Endothelial cell of umbilical vein (primary cell): Measurements from ENCODE around the gene TLR8. TPM values are rescaled to one million over a fixed set of nuclear protein-coding genes. Genes with fewer than 3 reads are reported as not detected.
"Not testable (repeated sequence)": the region's sequence is repeated elsewhere in the genome, so short reads cannot be mapped to it uniquely, and the experiment has no call there.

ENCODE experiments used
- BruUV-seq: library from RNA; stranded (reverse); fragments of 400-500 nt; replicated peaks from 2 replicates; lab custom pipeline; 2021; lab: Mats Ljungman, UMichigan
- CTCF ChIA-PET: fragments of 300-600, 350-600 bp; sonication (Branson Sonifier 250); formaldehyde crosslinking; loops from one replicate; lab custom pipeline; 2021; ENCODE audit warnings: antibody characterized with exemption, inconsistent platforms; lab: Charles Lee
- POLR2A ChIA-PET: fragments of 300-600, 350-600 bp; sonication (Branson Sonifier 250); formaldehyde crosslinking; loops from one replicate; lab custom pipeline; 2021; ENCODE audit warnings: antibody characterized with exemption, inconsistent platforms; lab: Charles Lee
- DNase-seq: peaks from one replicate; pipeline ENCODE4 v3.0.0-alpha.2; 2011; ENCODE audit warnings: low read depth, low spot score
- FAIRE-seq: peaks from 2 replicates; lab custom pipeline; 2011; peaks lifted over from hg19 to GRCh38; lab: Jason Lieb, UNC
- H2AFZ ChIP-seq: 2 replicates; pipeline ENCODE4 v1.6.0; 2012; ENCODE audit warnings: low read depth, low read length, control low read depth, inconsistent platforms
- H3K27ac ChIP-seq: 2 replicates; pipeline ENCODE4 v1.5.1; 2011; ENCODE audit warnings: low read depth, mild to moderate bottlenecking, control low read depth, low read length, moderate library complexity; ENCODE audit not compliant: insufficient read depth
- H3K27me3 ChIP-seq, 2 experiments: 2 replicates each; pipeline versions ENCODE4 v1.6.0 to v1.6.1; 2011; ENCODE audit warnings: low read length in 2 of 2, mixed read lengths in 1 of 2; ENCODE audit not compliant: control insufficient read depth in 2 of 2, insufficient read depth in 2 of 2
- H3K36me3 ChIP-seq, 2 experiments: 2 replicates in 1 of 2; 3 replicates in 1 of 2; pipeline ENCODE4 v1.5.1; 2011; ENCODE audit warnings: low read length in 2 of 2, mild to moderate bottlenecking in 1 of 2, moderate library complexity in 1 of 2; ENCODE audit not compliant: control insufficient read depth in 2 of 2, insufficient read depth in 2 of 2; ENCODE audit errors: extremely low read depth in 1 of 2
- H3K4me1 ChIP-seq: 3 replicates; pipeline ENCODE4 v1.5.1; 2011; ENCODE audit warnings: mild to moderate bottlenecking, low read length; ENCODE audit not compliant: control insufficient read depth, insufficient read depth; ENCODE audit errors: extremely low read depth
- H3K4me2 ChIP-seq: 2 replicates; pipeline ENCODE4 v1.6.1; 2011; ENCODE audit warnings: low read length, control low read depth, mixed read lengths; ENCODE audit not compliant: insufficient read depth
- H3K4me3 ChIP-seq, 3 experiments: fragments of 200-600 bp in 1 of 3; sonication (generic), shearing (Covaris generic) in 1 of 3; replicated peaks in 1 of 3; 2 replicates each; pipeline ENCODE4 v1.5.1; 2011 to 2016; ENCODE audit warnings: control low read depth in 3 of 3, low read length in 3 of 3, mild to moderate bottlenecking in 2 of 3, inconsistent platforms in 1 of 3, low read depth in 1 of 3, moderate library complexity in 1 of 3; ENCODE audit not compliant: insufficient read depth in 1 of 3
- H3K79me2 ChIP-seq: 2 replicates; pipeline ENCODE4 v1.6.0; 2012; ENCODE audit warnings: low read length, inconsistent platforms; ENCODE audit not compliant: control insufficient read depth, insufficient read depth
- H3K9ac ChIP-seq: replicated peaks from 2 replicates; pipeline ENCODE3; 2011; ENCODE audit warnings: low read length, control low read depth; ENCODE audit not compliant: insufficient read depth; ENCODE audit errors: extremely low read depth
- H3K9me1 ChIP-seq: replicated peaks from 3 replicates; pipeline ENCODE4 v1.6.0; 2011; ENCODE audit warnings: mild to moderate bottlenecking, low read length; ENCODE audit not compliant: control insufficient read depth, insufficient read depth; ENCODE audit errors: extremely low read depth
- H3K9me3 ChIP-seq: replicated peaks from 2 replicates; pipeline ENCODE4 v1.5.1; 2012; ENCODE audit warnings: low read length, inconsistent platforms; ENCODE audit not compliant: control insufficient read depth, insufficient read depth
- H4K20me1 ChIP-seq: replicated peaks from 2 replicates; pipeline ENCODE3; 2011; ENCODE audit warnings: mild to moderate bottlenecking, low read length; ENCODE audit not compliant: control insufficient read depth, insufficient read depth; ENCODE audit errors: extremely low read depth
- GATA2 ChIP-seq: IDR thresholded peaks from 2 replicates; pipeline ENCODE4 v1.7.0; 2011; ENCODE audit warnings: low read depth, mild to moderate bottlenecking, moderate library complexity, mixed read lengths, low read length; ENCODE audit not compliant: insufficient read length, insufficient read depth
- JUN ChIP-seq: IDR thresholded peaks from 2 replicates; pipeline ENCODE4 v1.6.1; 2011; ENCODE audit warnings: borderline replicate concordance, low read depth; ENCODE audit not compliant: insufficient read length, insufficient read depth
- dilution Hi-C: fragments of 300-500 bp; cut with MboI; formaldehyde crosslinking; loops from one replicate; pipeline ENCODE4 v1.15.0; 2019; ENCODE audit warnings: low sequenced_read_pairs; ENCODE audit not compliant: extremely low pct_ligation_motif_present
- intact Hi-C: fragments of 100-400 bp; cut with micrococcal nuclease; formaldehyde crosslinking; loops from one replicate; pipeline ENCODE4 v1.10.0; 2022
- polyA plus RNA-seq, 4 experiments: library from polyadenylated mRNA; depleted of rRNA in 3 of 4; stranded (reverse) in 3 of 4; unstranded in 1 of 4; fragments of >200 nt; gene quantifications; 2 replicates each; pipeline versions ENCODE4 v1.2.1 to v1.2.3, GENCODE V29; 2011 to 2012; ENCODE audit warnings: missing spikeins in 1 of 4
- total RNA-seq: library from RNA; stranded (reverse); gene quantifications from 2 replicates; pipeline ENCODE4 v1.2.3, GENCODE V29; 2021

TLR8 gene
- total and polyA plus RNA-seq, 2 donors (not counting 3 experiments of a cell fraction or from before 2014, with no cell fraction given) = not detected

DNA sequence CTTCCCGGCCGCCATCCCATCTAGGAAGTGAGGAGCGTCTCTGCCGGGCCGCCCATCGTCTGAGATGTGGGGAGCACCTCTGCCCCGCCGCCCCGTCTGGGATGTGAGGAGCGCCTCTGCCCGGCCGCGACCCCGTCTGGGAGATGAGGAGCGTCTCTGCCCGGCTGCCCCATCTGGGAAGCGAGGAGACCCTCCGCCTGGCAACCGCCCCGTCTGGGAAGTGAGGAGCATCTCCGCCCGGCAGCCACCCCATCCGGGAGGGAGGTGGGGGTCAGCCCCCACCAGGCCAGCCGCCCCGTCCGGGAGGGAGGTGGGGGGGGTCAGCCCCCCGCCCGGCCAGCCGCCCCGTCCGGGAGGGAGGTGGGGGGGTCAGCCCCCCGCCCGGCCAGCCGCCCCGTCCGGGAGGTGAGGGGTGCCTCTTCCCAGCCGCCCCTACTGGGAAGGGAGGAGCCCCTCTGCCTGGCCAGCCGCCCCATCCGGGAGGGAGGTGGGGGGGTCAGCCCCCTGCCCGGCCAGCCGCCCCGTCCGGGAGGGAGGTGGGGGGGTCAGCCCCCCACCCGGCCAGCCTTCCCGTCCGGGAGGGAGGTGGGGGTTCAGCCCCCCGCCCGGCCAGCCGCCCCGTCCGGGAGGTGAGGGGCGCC is 56.9 kb downstream of the TLR8 start:
- H3K79me2 ChIP-seq, intact Hi-C loops, H3K4me1 ChIP-seq, H3K9me1 ChIP-seq, H3K27ac ChIP-seq, H3K9ac ChIP-seq, H2AFZ ChIP-seq, POLR2A ChIA-PET, H3K36me3 ChIP-seq, H3K9me3 ChIP-seq, H3K4me3 ChIP-seq, DNase-seq, FAIRE-seq, H3K4me2 ChIP-seq, CTCF ChIA-PET, BruUV-seq, H4K20me1 ChIP-seq, H3K27me3 ChIP-seq, dilution Hi-C loops: not testable (repeated sequence)

DNA sequence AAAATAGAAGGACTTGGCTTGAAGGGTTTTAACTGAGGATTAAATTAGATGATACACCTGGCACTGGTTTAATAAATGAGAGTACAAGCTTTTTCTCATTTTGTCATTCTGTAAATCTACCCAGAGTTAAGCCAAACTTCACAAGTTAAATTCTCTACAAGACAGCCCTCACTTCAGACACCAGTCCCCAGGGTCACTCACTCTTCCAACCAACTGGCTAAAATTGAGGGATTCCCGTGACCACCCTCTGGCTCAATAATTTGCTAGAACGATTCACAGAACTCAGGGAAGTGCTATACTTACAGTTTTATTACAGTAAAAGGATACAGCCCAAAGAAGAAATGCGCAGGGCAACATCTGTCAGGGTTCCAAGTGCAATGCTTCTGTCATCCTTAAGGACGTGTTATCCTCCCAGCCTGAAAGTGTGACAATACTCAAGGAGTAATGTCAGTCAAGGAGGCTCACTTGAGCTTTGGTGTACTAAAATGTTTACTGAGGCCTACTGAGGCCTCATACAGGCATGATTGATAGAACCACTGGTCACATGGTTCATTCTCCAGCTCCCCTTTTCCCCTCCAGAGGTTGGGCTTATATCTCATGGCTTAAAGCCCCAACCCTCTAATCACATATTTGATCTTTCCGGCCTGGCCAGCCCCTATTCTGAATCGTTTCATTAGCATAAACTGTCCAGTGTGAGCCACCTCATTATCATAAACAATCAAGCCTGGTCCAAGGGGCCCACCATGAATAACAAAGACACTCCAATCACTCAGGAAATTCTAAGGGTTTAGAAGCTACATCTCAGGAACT is 58.9 kb downstream of the TLR8 start:
- DNase-seq (no peak), FAIRE-seq (no peak)
- H3K9ac ChIP-seq = no peak overlapping the region
- H3K27me3 ChIP-seq = no peaks in the 10 kb centered on the region
- intact Hi-C loops (no loop called here), dilution Hi-C loops (no loop called here)
- H3K36me3 ChIP-seq = no peaks in the 10 kb centered on the region
- ChIA-PET POLR2A (interaction anchor here (0.7 kb wide), 1 partner anchor 9 kb away, joined by 3 read pairs; no protein-coding TSS in a partner anchor), CTCF (interaction anchor here (1.6 kb wide), 1 partner anchor 19 kb away, joined by 9 read pairs; no protein-coding TSS in a partner anchor)
- peaks cover 9% of the 10 kb centered on the region for H3K4me1 ChIP-seq
- no peak overlapping the region for H3K4me3 ChIP-seq
- TF ChIP-seq JUN (no peak), GATA2 (peak; percentile 60)
- no peak overlapping the region for H3K4me2 ChIP-seq
- H3K79me2 ChIP-seq = no peaks in the 10 kb centered on the region
- BruUV-seq = no TSS peak
- H4K20me1 ChIP-seq = no peaks in the 10 kb centered on the region
- H3K9me1 ChIP-seq = no peaks in the 10 kb centered on the region
- H2AFZ ChIP-seq = peak overlapping the region; percentile 64
- no peaks in the 10 kb centered on the region for H3K9me3 ChIP-seq
- H3K27ac ChIP-seq = no peak overlapping the region
